ENCODE measurements around the gene ALPG. TPM values are rescaled to one million over a fixed set of nuclear protein-coding genes. Genes with fewer than 3 reads are reported as not detected.
"Not testable (repeated sequence)": the region's sequence is repeated elsewhere in the genome, so short reads cannot be mapped to it uniquely, and the experiment has no call there.

ALPG gene
- total RNA-seq, 1 donor from 2014 or later, result not detected

DNA sequence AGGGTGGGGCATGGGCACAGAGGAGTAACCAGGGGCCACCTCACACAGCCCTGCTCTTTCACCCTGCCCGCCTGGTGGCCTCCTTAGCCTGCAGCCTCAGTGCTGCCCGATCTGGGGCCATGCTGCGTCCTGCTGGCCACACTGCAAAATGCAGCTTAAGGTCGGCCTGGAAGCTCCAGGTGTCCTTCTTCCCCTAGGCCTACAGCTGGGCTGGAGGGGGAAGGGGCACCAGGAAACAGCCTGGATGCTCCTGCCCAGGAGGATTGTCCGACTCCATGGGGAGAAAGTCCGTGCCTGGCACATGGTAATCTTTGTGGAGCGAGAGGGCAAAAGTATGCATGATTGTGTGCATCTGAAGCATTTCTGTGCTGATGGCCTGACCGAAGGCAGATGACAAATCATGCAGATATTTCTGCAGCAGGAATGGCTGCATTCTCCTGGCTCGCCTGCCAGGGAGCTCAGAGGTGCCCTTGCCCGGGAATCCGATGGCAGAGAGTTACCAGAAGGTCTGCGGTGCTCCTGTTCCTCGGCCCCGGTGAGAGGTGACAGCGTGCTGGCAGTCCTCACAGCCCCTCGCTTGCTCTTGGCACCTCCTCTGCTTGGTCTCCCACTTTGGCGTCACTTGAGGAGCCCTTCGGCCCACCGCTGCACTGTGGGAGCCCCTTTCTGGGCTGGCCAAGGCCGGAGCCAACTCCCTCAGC, 40.9 kb upstream of the ALPG start:
- no peak for DNase-seq (ENCODE audit: low spot score in 2 of 2)
- no peak overlapping the region for H3K27ac ChIP-seq
- intact Hi-C loops (cut with DNase I), result no loop called here

DNA sequence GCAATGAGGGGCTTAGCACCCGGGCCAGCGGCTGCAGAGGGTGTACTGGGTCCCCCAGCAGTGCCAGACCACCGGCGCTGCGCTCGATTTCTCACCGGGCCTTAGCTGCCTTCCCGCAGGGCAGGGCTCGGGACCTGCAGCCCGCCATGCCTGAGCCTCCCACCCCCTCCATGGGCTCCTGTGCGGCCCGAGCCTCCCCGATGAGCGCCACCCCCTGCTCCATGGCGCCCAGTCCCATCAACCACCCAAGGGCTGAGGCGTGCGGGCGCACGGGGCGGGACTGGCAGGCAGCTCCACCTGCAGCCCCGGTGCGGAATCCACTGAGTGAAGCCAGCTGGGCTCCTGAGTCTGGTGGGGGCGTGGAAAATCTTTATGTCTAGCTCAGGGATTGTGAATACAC, 40.2 kb upstream of the ALPG start:
- H3K4me1 ChIP-seq; DNase-seq (ENCODE audit: low spot score in 2 of 2); H3K27ac ChIP-seq; H3K27me3 ChIP-seq; H3K36me3 ChIP-seq; H3K4me3 ChIP-seq; H3K9me3 ChIP-seq; intact Hi-C loops (cut with DNase I): not testable (repeated sequence)

More for the DNA sequence above, 40.9 kb upstream of the ALPG start:
- no peaks in the 10 kb centered on the region for H3K27me3 ChIP-seq
- no peak for TF ChIP-seq CTCF (IDR thresholded peaks at IDR 0.05)
- H3K4me1 ChIP-seq, result no peaks in the 10 kb centered on the region
- H3K9me3 ChIP-seq, result no peaks in the 10 kb centered on the region
- no peaks in the 10 kb centered on the region for H3K36me3 ChIP-seq
- no peak overlapping the region for H3K4me3 ChIP-seq

DNA sequence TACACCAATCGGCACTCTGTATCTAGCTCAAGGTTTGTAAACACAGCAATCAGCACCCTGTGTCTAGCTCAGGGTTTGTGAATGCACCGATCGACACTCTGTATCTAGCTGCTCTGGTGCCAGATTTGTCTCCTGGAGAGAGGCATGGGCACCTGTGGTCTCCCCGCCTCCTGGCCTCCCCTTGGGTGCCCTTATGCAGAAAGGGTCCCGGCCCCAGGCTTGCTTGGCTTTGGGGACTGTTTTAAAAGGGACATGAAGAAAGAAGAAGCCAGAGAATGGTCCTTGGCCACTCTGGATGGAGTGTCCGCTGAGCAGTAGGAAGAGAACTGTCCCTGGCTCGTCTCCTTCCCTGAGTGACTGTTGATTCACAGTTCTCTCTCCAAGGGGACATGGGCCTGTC, 39.6 kb upstream of the ALPG start:
- H3K36me3 ChIP-seq, result no peaks in the 10 kb centered on the region
- no peaks in the 10 kb centered on the region for H3K27me3 ChIP-seq
- H3K9me3 ChIP-seq, result no peaks in the 10 kb centered on the region
- no peaks in the 10 kb centered on the region for H3K4me1 ChIP-seq
- no peak overlapping the region for H3K27ac ChIP-seq
- intact Hi-C loops (cut with DNase I), result no loop called here
- no peak for DNase-seq (ENCODE audit: low spot score in 2 of 2)
- H3K4me3 ChIP-seq, result no peak overlapping the region
- no peak for TF ChIP-seq CTCF (IDR thresholded peaks at IDR 0.05)

GRCh38 chr2:232367591-232368233, 38.9 kb upstream of the ALPG start:
- peak in 1 of 2 donors; percentile 6 for DNase-seq (ENCODE audit: low spot score in 2 of 2)
- H3K36me3 ChIP-seq, result no peaks in the 10 kb centered on the region
- no peak for TF ChIP-seq CTCF (IDR thresholded peaks at IDR 0.05)
- no peaks in the 10 kb centered on the region for H3K4me1 ChIP-seq
- no peaks in the 10 kb centered on the region for H3K27me3 ChIP-seq
- intact Hi-C loops (cut with DNase I), result no loop called here
- no peak overlapping the region for H3K4me3 ChIP-seq
- no peaks in the 10 kb centered on the region for H3K9me3 ChIP-seq
- H3K27ac ChIP-seq, result no peak overlapping the region

DNA sequence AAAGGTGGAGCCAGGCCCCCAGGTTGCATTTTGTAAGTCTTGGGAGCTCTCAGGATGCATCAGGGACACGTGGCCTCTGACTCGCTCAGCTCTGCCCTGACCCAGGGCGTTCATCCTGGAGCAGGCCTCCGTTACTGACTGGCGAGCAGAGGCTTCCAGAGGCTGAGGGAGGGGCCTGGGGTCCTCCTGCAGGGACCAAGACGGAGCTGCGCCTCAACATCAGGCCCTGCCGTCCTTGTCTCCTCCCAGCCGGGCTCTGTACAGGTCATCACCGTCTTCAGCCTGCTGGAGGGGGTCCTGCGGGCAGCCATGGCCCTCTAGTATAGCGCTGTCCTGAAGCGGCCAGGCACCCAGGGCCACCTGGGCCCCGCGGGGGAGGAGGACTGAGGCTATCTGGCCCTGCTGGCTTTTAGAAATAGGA, 38.3 kb upstream of the ALPG start:
- intact Hi-C loops (cut with DNase I), result no loop called here
- no peak overlapping the region for H3K4me3 ChIP-seq
- no peak overlapping the region for H3K27ac ChIP-seq
- H3K27me3 ChIP-seq, result no peaks in the 10 kb centered on the region
- no peaks in the 10 kb centered on the region for H3K36me3 ChIP-seq
- no peaks in the 10 kb centered on the region for H3K9me3 ChIP-seq
- no peak for DNase-seq (ENCODE audit: low spot score in 2 of 2)
- H3K4me1 ChIP-seq, result no peaks in the 10 kb centered on the region
- no peak for TF ChIP-seq CTCF (IDR thresholded peaks at IDR 0.05)

- Histone ChIP-seq H3K36me3 (no peaks in the 10 kb centered on the region), H3K4me3 (no peak overlapping the region), H3K9me3 (no peaks in the 10 kb centered on the region), H3K27ac (no peak overlapping the region), H3K27me3 (no peaks in the 10 kb centered on the region), H3K4me1 (no peaks in the 10 kb centered on the region)
- intact Hi-C loops (cut with DNase I), result no loop called here
- no peak for DNase-seq (ENCODE audit: low spot score in 2 of 2)
- no peak for TF ChIP-seq CTCF (IDR thresholded peaks at IDR 0.05)
Measured at GRCh38 chr2:232369126-232369951, 37.3 kb upstream of the ALPG start.

DNA sequence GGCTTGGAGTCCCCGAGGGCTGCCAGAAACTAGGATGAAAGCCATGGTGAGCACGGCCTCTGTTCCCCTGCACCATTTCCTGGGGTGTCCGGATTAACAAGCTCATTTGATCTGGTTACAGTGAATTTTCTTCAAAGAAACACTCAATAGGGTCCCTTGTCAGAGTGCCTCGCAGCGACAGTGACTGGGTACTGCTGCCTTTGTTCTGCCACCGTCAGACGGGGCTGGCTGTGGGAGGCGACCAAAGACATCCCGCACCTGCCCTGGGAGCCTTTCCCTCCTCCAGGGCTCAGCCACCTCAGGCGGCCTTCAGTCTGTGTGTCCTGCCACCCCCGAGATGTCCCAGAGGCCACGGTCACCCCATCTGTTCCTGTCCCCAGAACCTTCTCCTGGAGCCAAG, 36.6 kb upstream of the ALPG start:
- H3K9me3 ChIP-seq; H3K27me3 ChIP-seq; H3K4me3 ChIP-seq; DNase-seq (ENCODE audit: low spot score in 2 of 2); H3K4me1 ChIP-seq; intact Hi-C loops (cut with DNase I); H3K27ac ChIP-seq; H3K36me3 ChIP-seq: not testable (repeated sequence)

All from ascending aorta (tissue), 2 donors.